DOHH2 (cell line): Measurements from ENCODE around the gene MAP4K4.
A peak's percentile ranks its signal among the peaks of the same experiment; 100 is the strongest.

ENCODE experiments used
- H3F3A ChIP-seq: fragments of 200-600 bp; sonication (generic), shearing (Covaris generic); 2 replicates; pipeline ENCODE4 v1.6.0; 2016; ENCODE audit warnings: antibody characterized with exemption, mild to moderate bottlenecking; ENCODE audit not compliant: control insufficient read depth, insufficient read depth
- H3K27ac ChIP-seq: fragments of 200-600 bp; sonication (generic); 2 replicates; pipeline ENCODE4 v1.5.1; 2014; ENCODE audit warnings: low read depth, mild to moderate bottlenecking, low read length, moderate library complexity
- H3K27me3 ChIP-seq: fragments of 200-600 bp; sonication (generic); 2 replicates; pipeline ENCODE4 v1.6.1; 2014; ENCODE audit warnings: mild to moderate bottlenecking, low read length, mixed read lengths; ENCODE audit not compliant: control insufficient read depth
- H3K36me3 ChIP-seq: fragments of 200-600 bp; sonication (generic); 2 replicates; pipeline ENCODE4 v1.6.1; 2014; ENCODE audit warnings: mild to moderate bottlenecking, low read length, moderate library complexity, mixed read lengths; ENCODE audit not compliant: control insufficient read depth
- H3K4me1 ChIP-seq: fragments of 200-600 bp; sonication (generic); 2 replicates; pipeline ENCODE4 v1.6.1; 2014; ENCODE audit warnings: mild to moderate bottlenecking, low read length, mixed read lengths; ENCODE audit not compliant: control insufficient read depth
- H3K4me2 ChIP-seq: fragments of 200-600 bp; sonication (generic); 2 replicates; pipeline ENCODE4 v1.6.0; 2014; ENCODE audit warnings: mild to moderate bottlenecking, low read length, moderate library complexity
- H3K4me3 ChIP-seq: fragments of 200-600 bp; sonication (generic); 2 replicates; pipeline ENCODE4 v1.5.1; 2014; ENCODE audit warnings: mild to moderate bottlenecking, low read length, mixed read lengths
- H3K79me2 ChIP-seq: fragments of 200-600 bp; sonication (generic); 2 replicates; pipeline ENCODE4 v1.6.1; 2014; ENCODE audit warnings: mild to moderate bottlenecking, low read length, mixed read lengths; ENCODE audit not compliant: control insufficient read depth
- H3K9me2 ChIP-seq: fragments of 200-600 bp; sonication (generic); replicated peaks from 2 replicates; pipeline ENCODE4 v1.6.1; 2014; ENCODE audit warnings: mild to moderate bottlenecking, low read length, mixed read lengths; ENCODE audit not compliant: control insufficient read depth
- H3K9me3 ChIP-seq: fragments of 200-600 bp; sonication (generic); 2 replicates; pipeline ENCODE4 v1.6.1; 2014; ENCODE audit warnings: antibody characterized with exemption, low read length, mixed read lengths; ENCODE audit not compliant: control insufficient read depth, insufficient read depth
- H4K20me1 ChIP-seq: fragments of 200-600 bp; sonication (generic); 2 replicates; pipeline ENCODE4 v1.6.0; 2014; ENCODE audit warnings: low read depth, mild to moderate bottlenecking, antibody characterized with exemption, low read length, moderate library complexity; ENCODE audit not compliant: control insufficient read depth, insufficient read depth
- CTCF ChIP-seq: fragments of 200-600 bp; sonication (generic); IDR thresholded peaks from one replicate; pipeline ENCODE4 v1.5.1; 2014; ENCODE audit warnings: antibody characterized with exemption, mild to moderate bottlenecking, low read depth, low read length; ENCODE audit not compliant: poor library complexity, severe bottlenecking
- EZH2phosphoT487 ChIP-seq: fragments of 200-600 bp; sonication (generic); IDR thresholded peaks from 2 replicates; pipeline ENCODE4 v1.6.1; 2017; ENCODE audit warnings: borderline replicate concordance, mild to moderate bottlenecking, antibody characterized with exemption, low read length, moderate library complexity, mixed read lengths

MAP4K4 gene

GRCh38 chr2:101752716-101753616, 55.5 kb downstream of the MAP4K4 start:
- peaks cover 27% of the 10 kb centered on the region for H3K36me3 ChIP-seq
- peaks cover 17% of the 10 kb centered on the region; the same call in 1 of the 2 replicates for H4K20me1 ChIP-seq
- H3K79me2 ChIP-seq: peaks cover 72% of the 10 kb centered on the region
- peak overlapping the region; percentile 90 for H3K4me2 ChIP-seq
- peaks cover 43% of the 10 kb centered on the region for H3F3A ChIP-seq
- TF ChIP-seq EZH2phosphoT487 (no peak), CTCF (no peak)
- no peaks in the 10 kb centered on the region for H3K27me3 ChIP-seq
- peak overlapping the region; percentile 67 for H3K4me3 ChIP-seq
- H3K9me3 ChIP-seq: 0 out of 2 replicates have a peak, but pooled peaks cover 5% of the 10 kb centered on the region
- peaks cover 79% of the 10 kb centered on the region for H3K4me1 ChIP-seq
- H3K27ac ChIP-seq: peak overlapping the region; percentile 97
- no peaks in the 10 kb centered on the region for H3K9me2 ChIP-seq

- Histone ChIP-seq H3K27me3 (no peaks in the 10 kb centered on the region), H3K4me1 (peaks cover 80% of the 10 kb centered on the region), H3F3A (peaks cover 43% of the 10 kb centered on the region), H3K36me3 (peaks cover 22% of the 10 kb centered on the region), H3K4me2 (peak overlapping the region; percentile 90), H3K9me2 (no peaks in the 10 kb centered on the region), H3K79me2 (peaks cover 76% of the 10 kb centered on the region), H4K20me1 (peaks cover 21% of the 10 kb centered on the region; the same call in 1 of the 2 replicates), H3K27ac (peak overlapping the region; percentile 97), H3K4me3 (peak overlapping the region; percentile 67), H3K9me3 (no peaks in the 10 kb centered on the region)
- TF ChIP-seq EZH2phosphoT487: no peak
- TF ChIP-seq CTCF: no peak
Observed at GRCh38 chr2:101753720-101754490, 56.4 kb downstream of the MAP4K4 start.

GRCh38 chr2:101754618-101755017, 57.1 kb downstream of the MAP4K4 start:
- H3K27me3 ChIP-seq: no peaks in the 10 kb centered on the region
- peaks cover 80% of the 10 kb centered on the region for H3K4me1 ChIP-seq

More at GRCh38 chr2:101754618-101755017, 57.1 kb downstream of the MAP4K4 start:
- H3K9me2 ChIP-seq: no peaks in the 10 kb centered on the region
- peaks cover 21% of the 10 kb centered on the region; the same call in 1 of the 2 replicates for H4K20me1 ChIP-seq
- H3K79me2 ChIP-seq: peaks cover 80% of the 10 kb centered on the region
- H3K9me3 ChIP-seq: no peaks in the 10 kb centered on the region
- H3F3A ChIP-seq: peaks cover 43% of the 10 kb centered on the region
- TF ChIP-seq EZH2phosphoT487: no peak
- TF ChIP-seq CTCF: no peak
- peak overlapping the region; percentile 67 for H3K4me3 ChIP-seq
- peak overlapping the region; percentile 90 for H3K4me2 ChIP-seq
- H3K36me3 ChIP-seq: peaks cover 22% of the 10 kb centered on the region
- H3K27ac ChIP-seq: peak overlapping the region; percentile 97
